ENCODE measurements around the gene MAGED2. TPM values are rescaled to one million over a fixed set of nuclear protein-coding genes. Genes with fewer than 3 reads are reported as not detected.

MAGED2 gene
- total RNA-seq, 5 donors from 2014 or later (not counting 1 experiment from before 2014, with no cell fraction given), result 64.5 to 99.3 (median 91.8) TPM

DNA sequence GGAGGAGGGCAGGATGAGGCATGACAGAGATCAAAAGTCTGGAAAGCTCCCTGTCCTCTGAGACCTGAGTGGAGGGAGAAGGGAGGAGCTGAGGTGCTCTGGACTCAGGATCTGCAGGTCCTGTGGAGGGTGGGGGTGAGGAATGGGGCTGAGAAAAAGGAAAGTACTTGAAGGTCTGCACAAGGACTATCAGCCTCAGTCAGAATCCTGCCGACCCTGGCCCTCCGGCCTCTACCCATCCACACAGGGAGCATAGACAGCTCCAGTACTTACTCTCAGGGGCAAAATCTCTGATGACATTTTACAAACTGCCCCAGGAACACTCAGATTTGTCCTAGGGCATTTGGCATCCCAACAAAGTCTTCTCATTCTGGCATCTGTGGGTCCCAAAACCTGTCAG, 8.5 kb upstream of the MAGED2 start:
- Histone ChIP-seq H3K4me1 (ENCODE audit: control insufficient read depth in 1 of 2, extremely low read depth in 1 of 2, insufficient read depth in 2 of 2, low read length in 2 of 2) (no peaks in the 10 kb centered on the region), H3K27ac (ENCODE audit: low read length) (no peak overlapping the region), H3K4me3 (ENCODE audit: control insufficient read depth in 1 of 2, extremely low read depth in 1 of 2, low read length in 1 of 2) (no peak overlapping the region), H3K27me3 (replicated peaks in 1 of 2; ENCODE audit: control insufficient read depth in 2 of 2, extremely low read depth in 1 of 2, insufficient read depth in 2 of 2, low read length in 1 of 2) (no peaks in the 10 kb centered on the region), H3K36me3 (ENCODE audit: control insufficient read depth in 2 of 2, extremely low read depth in 1 of 2, insufficient read depth in 1 of 2, low read length in 1 of 2) (no peaks in the 10 kb centered on the region), H3K9me3 (no peaks in the 10 kb centered on the region)
- POLR2A ChIA-PET, result no interaction called here
- no peaks in the 10 kb centered on the region for H3K9me3 Mint-ChIP-seq
- CTCF ChIA-PET, result no interaction called here
- ATAC-seq (replicated peaks in 1 of 4), result no peak
- H3K4me1 Mint-ChIP-seq, result no peaks in the 10 kb centered on the region
- DNase-seq, result no peak
- peaks cover 0 to 7% of the 10 kb centered on the region in 2 donors for H3K27me3 Mint-ChIP-seq
- 90% methylated on average over 2 of the region's 2 CpGs for WGBS (ENCODE audit: insufficient coverage)
- H3K27ac Mint-ChIP-seq, result no peak overlapping the region
- H3K36me3 Mint-ChIP-seq, result no peaks in the 10 kb centered on the region
- no peak overlapping the region for H3K4me3 Mint-ChIP-seq

DNA sequence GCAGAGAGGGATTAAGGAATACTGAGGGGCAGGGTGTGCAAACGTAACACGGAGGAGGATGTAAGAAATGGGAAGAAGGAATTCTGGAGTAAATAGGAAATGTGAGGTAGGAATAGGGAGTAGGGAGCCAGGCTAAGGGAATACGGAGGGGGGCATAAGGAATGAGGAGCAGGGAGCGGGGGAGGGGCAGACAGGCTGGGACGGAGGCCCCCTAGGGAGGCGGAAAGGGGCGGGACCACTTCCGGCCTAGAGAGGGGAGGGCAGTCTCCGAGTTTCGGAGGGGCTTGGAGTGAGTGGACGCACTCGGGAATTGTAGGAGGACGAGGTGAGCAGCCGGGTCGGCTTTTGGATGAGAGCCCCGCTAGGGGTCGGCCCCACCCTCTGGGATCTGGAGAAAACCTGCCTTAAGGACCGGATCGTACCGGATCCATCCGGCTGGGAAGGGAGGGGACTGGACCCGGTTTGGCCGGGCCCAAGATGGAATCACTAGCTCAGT, 612 bp downstream of the MAGED2 start:
- CTCF ChIA-PET, result no interaction called here
- H3K36me3 ChIP-seq (ENCODE audit: control insufficient read depth in 2 of 2, extremely low read depth in 1 of 2, insufficient read depth in 1 of 2, low read length in 1 of 2), result peaks cover 0 to 22% of the 10 kb centered on the region in 2 donors
- H3K4me3 ChIP-seq (ENCODE audit: control insufficient read depth in 1 of 2, extremely low read depth in 1 of 2, low read length in 1 of 2), result peak overlapping the region; percentile 64 to 86
- peak; percentile 27 to 44 (median 37) for ATAC-seq (replicated peaks in 1 of 4)
- peak overlapping the region; percentile 92 to 95 (median 93) for H3K4me3 Mint-ChIP-seq
- H3K27me3 Mint-ChIP-seq, result peaks cover 0 to 10% of the 10 kb centered on the region in 2 donors
- H3K9me3 ChIP-seq, result no peaks in the 10 kb centered on the region
- H3K4me1 ChIP-seq (ENCODE audit: control insufficient read depth in 1 of 2, extremely low read depth in 1 of 2, insufficient read depth in 2 of 2, low read length in 2 of 2), result peaks cover 0 to 19% of the 10 kb centered on the region in 2 experiments
- H3K27ac ChIP-seq (ENCODE audit: low read length), result peak overlapping the region; percentile 92
- H3K4me1 Mint-ChIP-seq, result peaks cover 21 to 29% (median 29%) of the 10 kb centered on the region in 3 donors
- H3K27me3 ChIP-seq (replicated peaks in 1 of 2; ENCODE audit: control insufficient read depth in 2 of 2, extremely low read depth in 1 of 2, insufficient read depth in 2 of 2, low read length in 1 of 2), result no peaks in the 10 kb centered on the region
- peak overlapping the region; percentile 92 for H3K27ac Mint-ChIP-seq
- POLR2A ChIA-PET, result interaction anchor here in 1 of 2 donors (0.7 to 1.3 kb wide), 3 partner anchors 168 to 767 kb away, joined by 3 to 10 read pairs (median 4); partner anchors contain the start of gene APEX2
- 0% methylated on average over 14 of the region's 23 CpGs for WGBS (ENCODE audit: insufficient coverage)
- H3K9me3 Mint-ChIP-seq, result no peaks in the 10 kb centered on the region
- peaks cover 9% of the 10 kb centered on the region for H3K36me3 Mint-ChIP-seq
- DNase-seq, result peak in 16 of 35 experiments; percentile 4 to 59 (median 14)

DNA sequence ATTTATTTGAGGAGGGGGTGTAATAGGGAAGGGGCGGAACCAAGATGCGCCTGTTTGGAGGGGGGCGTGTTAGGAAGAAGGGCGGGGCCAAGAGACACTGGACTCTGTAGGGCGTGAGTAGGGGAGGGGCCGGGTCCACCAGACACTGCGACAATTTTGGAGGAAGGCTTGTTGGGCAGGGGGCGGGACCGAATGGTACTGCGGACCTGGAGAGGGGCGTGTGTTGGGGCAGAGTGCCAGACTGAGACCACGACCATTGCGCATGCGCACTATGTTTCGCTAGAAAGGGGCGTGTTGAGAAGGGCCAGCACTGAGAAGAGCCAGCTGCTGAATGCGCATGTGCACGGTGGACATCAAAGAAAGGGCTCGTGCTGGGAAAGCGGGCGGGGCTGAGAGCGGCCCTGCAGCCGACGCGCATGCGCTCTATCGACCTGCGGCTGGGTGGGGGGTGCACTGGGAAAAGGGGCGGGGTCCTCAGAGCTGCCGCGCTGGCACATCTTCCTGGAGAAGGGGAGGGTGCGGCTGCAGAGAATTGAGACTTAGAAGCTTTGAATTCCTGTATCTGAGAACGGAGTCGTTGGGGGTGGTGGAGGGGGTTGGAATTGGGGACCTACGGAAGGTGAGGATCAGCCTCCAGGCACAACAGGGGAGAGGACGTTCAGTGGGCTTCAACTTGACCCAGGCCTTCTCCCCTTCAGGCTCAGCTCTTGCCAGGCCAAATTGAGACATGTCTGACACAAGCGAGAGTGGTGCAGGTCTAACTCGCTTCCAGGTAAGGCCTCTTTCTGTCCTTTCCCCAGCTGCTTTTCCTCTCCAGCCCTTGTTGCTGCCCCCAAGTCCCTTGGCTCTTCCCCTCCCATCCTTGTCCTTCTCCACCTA, 1.3 kb downstream of the MAGED2 start:
- ChIA-PET CTCF (no interaction called here), POLR2A (interaction anchor here (0.5 to 1.3 kb wide), 8 partner anchors 159 to 768 kb away, joined by 3 to 10 read pairs (median 3); partner anchors contain the start of gene APEX2 (in 1 of the 2))
- Mint-ChIP-seq H3K36me3 (peaks cover 15% of the 10 kb centered on the region), H3K9me3 (no peaks in the 10 kb centered on the region), H3K27me3 (peaks cover 0 to 14% of the 10 kb centered on the region in 2 donors), H3K4me3 (peak overlapping the region; percentile 92 to 95 (median 93)), H3K27ac (peak overlapping the region; percentile 92), H3K4me1 (peaks cover 21 to 29% (median 29%) of the 10 kb centered on the region in 3 donors)
- Histone ChIP-seq H3K4me3 (ENCODE audit: control insufficient read depth in 1 of 2, extremely low read depth in 1 of 2, low read length in 1 of 2) (peak overlapping the region; percentile 64 to 86), H3K27ac (ENCODE audit: low read length) (peak overlapping the region; percentile 92), H3K36me3 (ENCODE audit: control insufficient read depth in 2 of 2, extremely low read depth in 1 of 2, insufficient read depth in 1 of 2, low read length in 1 of 2) (peaks cover 0 to 29% of the 10 kb centered on the region in 2 donors), H3K9me3 (no peaks in the 10 kb centered on the region), H3K27me3 (replicated peaks in 1 of 2; ENCODE audit: control insufficient read depth in 2 of 2, extremely low read depth in 1 of 2, insufficient read depth in 2 of 2, low read length in 1 of 2) (no peaks in the 10 kb centered on the region), H3K4me1 (ENCODE audit: control insufficient read depth in 1 of 2, extremely low read depth in 1 of 2, insufficient read depth in 2 of 2, low read length in 2 of 2) (peaks cover 0 to 19% of the 10 kb centered on the region in 2 experiments)
- DNase-seq (peak; percentile 70 to 94 (median 82)), ATAC-seq (replicated peaks in 1 of 4) (peak; percentile 74 to 78 (median 76))
- WGBS (ENCODE audit: insufficient coverage), result 6% methylated on average over 20 of the region's 38 CpGs

DNA sequence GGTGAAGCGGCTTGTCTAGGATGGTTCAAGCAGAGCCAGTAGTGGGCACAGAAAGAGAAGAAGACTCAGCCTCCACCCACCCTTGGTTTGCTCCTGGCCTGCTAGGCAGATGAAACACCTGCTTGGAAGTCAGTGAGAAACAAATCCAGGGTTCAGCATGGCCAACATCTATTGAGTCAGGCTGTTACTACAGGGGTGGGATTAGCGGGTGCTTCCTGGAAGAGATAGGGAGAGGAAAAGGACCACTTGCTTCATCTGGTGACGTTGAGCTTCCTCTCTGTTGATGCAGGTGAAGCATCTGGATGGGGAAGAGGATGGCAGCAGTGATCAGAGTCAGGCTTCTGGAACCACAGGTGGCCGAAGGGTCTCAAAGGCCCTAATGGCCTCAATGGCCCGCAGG, 3.0 kb downstream of the MAGED2 start:
- Mint-ChIP-seq H3K4me3 (no peak overlapping the region), H3K9me3 (no peaks in the 10 kb centered on the region), H3K27ac (no peak overlapping the region), H3K36me3 (peaks cover 21% of the 10 kb centered on the region), H3K27me3 (peaks cover 0 to 11% of the 10 kb centered on the region in 2 donors), H3K4me1 (peaks cover 21 to 29% (median 29%) of the 10 kb centered on the region in 3 donors)
- no peaks in the 10 kb centered on the region for H3K27me3 ChIP-seq (replicated peaks in 1 of 2; ENCODE audit: control insufficient read depth in 2 of 2, extremely low read depth in 1 of 2, insufficient read depth in 2 of 2, low read length in 1 of 2)
- no CpG with 5 or more reads among the region's 5 CpGs for whole genome bisulfite sequencing (ENCODE audit: insufficient coverage)
- H3K4me3 ChIP-seq (ENCODE audit: control insufficient read depth in 1 of 2, extremely low read depth in 1 of 2, low read length in 1 of 2), result no peak overlapping the region
- H3K4me1 ChIP-seq (ENCODE audit: control insufficient read depth in 1 of 2, extremely low read depth in 1 of 2, insufficient read depth in 2 of 2, low read length in 2 of 2), result peaks cover 0 to 19% of the 10 kb centered on the region in 2 experiments
- H3K9me3 ChIP-seq, result no peaks in the 10 kb centered on the region
- ChIA-PET POLR2A (no interaction called here), CTCF (no interaction called here)
- no peak for DNase-seq
- peaks cover 0 to 42% of the 10 kb centered on the region in 2 donors for H3K36me3 ChIP-seq (ENCODE audit: control insufficient read depth in 2 of 2, extremely low read depth in 1 of 2, insufficient read depth in 1 of 2, low read length in 1 of 2)
- H3K27ac ChIP-seq (ENCODE audit: low read length), result no peak overlapping the region
- ATAC-seq (replicated peaks in 1 of 4), result no peak

DNA sequence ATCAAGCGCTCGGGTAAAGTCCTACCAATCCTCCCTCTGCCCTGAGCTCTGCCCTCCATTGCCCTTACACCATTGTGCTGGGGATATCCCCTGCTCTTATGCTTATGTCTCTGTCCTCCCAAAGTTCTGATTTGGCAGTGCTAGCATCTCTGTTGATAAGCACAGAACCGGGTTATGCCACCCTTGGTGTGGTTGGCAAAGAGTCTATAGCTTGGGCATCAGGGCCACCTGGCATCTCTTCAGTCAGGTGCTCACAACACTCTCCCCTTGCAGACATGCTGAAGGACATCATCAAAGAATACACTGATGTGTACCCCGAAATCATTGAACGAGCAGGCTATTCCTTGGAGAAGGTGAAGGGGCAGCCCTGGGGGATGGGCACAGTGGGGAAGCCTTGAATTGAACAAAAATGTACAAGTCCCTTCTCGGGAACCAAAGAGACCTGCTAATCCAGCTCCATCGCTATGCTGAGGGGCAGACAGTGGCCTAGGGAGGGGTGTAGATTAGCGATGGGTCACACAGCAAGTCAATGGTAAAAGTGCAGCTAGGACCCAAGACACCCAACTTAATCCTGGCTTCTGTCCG, 3.8 kb downstream of the MAGED2 start:
- no peaks in the 10 kb centered on the region for H3K9me3 Mint-ChIP-seq
- no peak for ATAC-seq (replicated peaks in 1 of 4)
- peak overlapping the region in 1 of 3 donors; percentile 49 for H3K4me3 Mint-ChIP-seq
- H3K36me3 Mint-ChIP-seq, result peaks cover 29% of the 10 kb centered on the region
- Histone ChIP-seq H3K4me3 (ENCODE audit: control insufficient read depth in 1 of 2, extremely low read depth in 1 of 2, low read length in 1 of 2) (no peak overlapping the region), H3K9me3 (no peaks in the 10 kb centered on the region), H3K27me3 (replicated peaks in 1 of 2; ENCODE audit: control insufficient read depth in 2 of 2, extremely low read depth in 1 of 2, insufficient read depth in 2 of 2, low read length in 1 of 2) (no peaks in the 10 kb centered on the region), H3K4me1 (ENCODE audit: control insufficient read depth in 1 of 2, extremely low read depth in 1 of 2, insufficient read depth in 2 of 2, low read length in 2 of 2) (peaks cover 0 to 19% of the 10 kb centered on the region in 2 experiments), H3K36me3 (ENCODE audit: control insufficient read depth in 2 of 2, extremely low read depth in 1 of 2, insufficient read depth in 1 of 2, low read length in 1 of 2) (peaks cover 0 to 42% of the 10 kb centered on the region in 2 donors), H3K27ac (ENCODE audit: low read length) (no peak overlapping the region)
- peaks cover 21 to 29% (median 29%) of the 10 kb centered on the region in 3 donors for H3K4me1 Mint-ChIP-seq
- H3K27ac Mint-ChIP-seq, result no peak overlapping the region
- ChIA-PET POLR2A (no interaction called here), CTCF (no interaction called here)
- no peak for DNase-seq
- peaks cover 0 to 7% of the 10 kb centered on the region in 2 donors for H3K27me3 Mint-ChIP-seq
- no CpG with 5 or more reads among the region's 9 CpGs for WGBS (ENCODE audit: insufficient coverage)

DNA sequence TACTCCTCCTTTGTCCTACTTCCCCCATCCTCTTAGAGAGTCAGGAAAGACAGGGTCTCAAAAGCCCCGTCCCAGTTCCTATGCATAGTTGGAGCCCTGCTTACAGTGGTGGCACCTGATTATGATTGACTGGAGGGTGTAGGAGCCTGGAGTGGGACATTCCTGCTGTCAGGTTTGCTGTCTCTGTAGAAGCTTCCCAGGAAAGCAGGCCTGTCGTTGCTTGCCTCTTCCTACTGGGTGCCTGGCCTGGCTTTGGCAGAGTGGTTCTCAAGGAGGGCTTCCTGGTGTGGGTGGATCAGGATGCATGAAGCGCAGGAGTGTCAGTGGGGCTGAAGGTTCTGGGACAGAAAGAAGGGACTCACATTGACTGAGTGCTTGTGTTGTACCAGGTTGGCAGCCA, 4.8 kb downstream of the MAGED2 start:
- Histone ChIP-seq H3K4me1 (ENCODE audit: control insufficient read depth in 1 of 2, extremely low read depth in 1 of 2, insufficient read depth in 2 of 2, low read length in 2 of 2) (peaks cover 0 to 19% of the 10 kb centered on the region in 2 experiments), H3K27ac (ENCODE audit: low read length) (no peak overlapping the region), H3K36me3 (ENCODE audit: control insufficient read depth in 2 of 2, extremely low read depth in 1 of 2, insufficient read depth in 1 of 2, low read length in 1 of 2) (peaks cover 0 to 42% of the 10 kb centered on the region in 2 donors), H3K9me3 (no peaks in the 10 kb centered on the region), H3K27me3 (replicated peaks in 1 of 2; ENCODE audit: control insufficient read depth in 2 of 2, extremely low read depth in 1 of 2, insufficient read depth in 2 of 2, low read length in 1 of 2) (no peaks in the 10 kb centered on the region), H3K4me3 (ENCODE audit: control insufficient read depth in 1 of 2, extremely low read depth in 1 of 2, low read length in 1 of 2) (no peak overlapping the region)
- no CpG with 5 or more reads among the region's 3 CpGs for WGBS (ENCODE audit: insufficient coverage)
- Mint-ChIP-seq H3K27me3 (peaks cover 0 to 7% of the 10 kb centered on the region in 2 donors), H3K36me3 (peaks cover 31% of the 10 kb centered on the region), H3K9me3 (no peaks in the 10 kb centered on the region), H3K4me3 (no peak overlapping the region), H3K4me1 (peaks cover 19 to 25% (median 23%) of the 10 kb centered on the region in 3 donors), H3K27ac (no peak overlapping the region)
- ChIA-PET POLR2A (no interaction called here), CTCF (no interaction called here)
- no peak for ATAC-seq (replicated peaks in 1 of 4)
- DNase-seq, result no peak
